ENCODE data around the gene BICRA.
"Not testable (repeated sequence)": the region's sequence is repeated elsewhere in the genome, so short reads cannot be mapped to it uniquely, and the experiment has no call there.

Gene BICRA

GRCh38 chr19:47608969-47609905 lies at the start of gene BICRA:
BICRA (plus strand) TSS chr19:47609134; CDS start chr19:47673575, 64,441 bp downstream.
- DNase-seq = peak; percentile 86

- no peak for DNase-seq
Observed at GRCh38 chr19:47560999-47561398, 47.9 kb upstream of the BICRA start.

- DNase-seq = no peak
Observed at GRCh38 chr19:47561440-47562057, 47.4 kb upstream of the BICRA start.

GRCh38 chr19:47564081-47564480 lies 44.9 kb upstream of the BICRA start:
- DNase-seq = no peak

GRCh38 chr19:47569331-47569730 lies 39.6 kb upstream of the BICRA start:
- DNase-seq = no peak

- DNase-seq = no peak
Observed at GRCh38 chr19:47572635-47573034, 36.3 kb upstream of the BICRA start.

- peak; percentile 80 for DNase-seq
Observed at GRCh38 chr19:47573071-47574026, 35.6 kb upstream of the BICRA start, which contains the start of gene ZNF541. ZNF541 (minus strand) TSS chr19:47573148; CDS start chr19:47555856, 17,292 bp downstream.

- DNase-seq = no peak
Observed at GRCh38 chr19:47580397-47580796, 28.5 kb upstream of the BICRA start.

GRCh38 chr19:47581605-47582319 lies 27.2 kb upstream of the BICRA start:
- DNase-seq = no peak

- DNase-seq = no peak
Observed at GRCh38 chr19:47582320-47582909, 26.5 kb upstream of the BICRA start.

GRCh38 chr19:47583161-47583560 lies 25.8 kb upstream of the BICRA start:
- not testable (repeated sequence) for DNase-seq

GRCh38 chr19:47587295-47587694 lies 21.6 kb upstream of the BICRA start:
- DNase-seq = no peak

GRCh38 chr19:47589824-47590223 lies 19.1 kb upstream of the BICRA start:
- DNase-seq = no peak

- DNase-seq = no peak
Observed at GRCh38 chr19:47593860-47594259, 15.1 kb upstream of the BICRA start.

- no peak for DNase-seq
Observed at GRCh38 chr19:47595944-47596343, 13.0 kb upstream of the BICRA start.

GRCh38 chr19:47598407-47599349 lies 10.3 kb upstream of the BICRA start:
- no peak for DNase-seq

- DNase-seq = not testable (repeated sequence)
Observed at GRCh38 chr19:47599671-47600245, 9.2 kb upstream of the BICRA start.

GRCh38 chr19:47600246-47601179 lies 8.4 kb upstream of the BICRA start:
- DNase-seq = peak; percentile 100

All from stimulated activated CD8-positive, alpha-beta memory T cell treated with anti-CD3 and anti-CD28 coated beads, Interleukin-4, amount 100 ng/mL, for 48 hours (primary cell).